Fibroblast of lung (primary cell): Measurements from ENCODE around the gene USP17L12. TPM values are rescaled to one million over a fixed set of nuclear protein-coding genes. Genes with fewer than 3 reads are reported as not detected.
"Not testable (repeated sequence)": the region's sequence is repeated elsewhere in the genome, so short reads cannot be mapped to it uniquely, and the experiment has no call there.

Experiments
- DNase-seq, 2 donors: peaks; one replicate each; pipeline versions ENCODE4 v3.0.0 to v3.0.0-alpha.2; 2010; ENCODE audit warnings: low read depth in 2 of 2
- H2AFZ ChIP-seq: 2 replicates; pipeline ENCODE4 v1.5.1; 2012; ENCODE audit warnings: low read length, control low read depth, inconsistent platforms
- H3K27ac ChIP-seq: 2 replicates; pipeline ENCODE4 v1.5.1; 2011; ENCODE audit warnings: low read length, control low read depth; ENCODE audit not compliant: insufficient read depth
- H3K27me3 ChIP-seq: 2 replicates; pipeline ENCODE4 v1.5.1; 2011; ENCODE audit warnings: mild to moderate bottlenecking, low read length; ENCODE audit not compliant: control insufficient read depth, insufficient read depth
- H3K36me3 ChIP-seq: 2 replicates; pipeline ENCODE4 v1.5.1; 2011; ENCODE audit warnings: low read length; ENCODE audit not compliant: control insufficient read depth, insufficient read depth
- H3K4me1 ChIP-seq: 2 replicates; pipeline ENCODE4 v1.5.1; 2011; ENCODE audit warnings: low read length; ENCODE audit not compliant: control insufficient read depth, insufficient read depth; ENCODE audit errors: extremely low read depth
- H3K4me2 ChIP-seq: 2 replicates; pipeline ENCODE4 v1.5.1; 2011; ENCODE audit warnings: low read length, control low read depth; ENCODE audit not compliant: insufficient read depth; ENCODE audit errors: extremely low read depth
- H3K4me3 ChIP-seq, 4 experiments: fragments of 200-600 bp in 1 of 4; sonication (generic) in 1 of 4; replicated peaks in 1 of 4; 2 replicates each; pipeline ENCODE4 v1.5.1; 2011 to 2016; ENCODE audit warnings: low read length in 4 of 4, low read depth in 3 of 4, mild to moderate bottlenecking in 3 of 4, control low read depth in 2 of 4, inconsistent platforms in 1 of 4, mixed read lengths in 1 of 4; ENCODE audit not compliant: insufficient read depth in 1 of 4; ENCODE audit errors: control extremely low read depth in 1 of 4
- H3K79me2 ChIP-seq: 2 replicates; pipeline ENCODE4 v1.5.1; 2012; ENCODE audit warnings: mild to moderate bottlenecking, low read length, inconsistent platforms; ENCODE audit not compliant: control insufficient read depth, insufficient read depth
- H3K9ac ChIP-seq: 2 replicates; pipeline ENCODE4 v1.5.1; 2011; ENCODE audit warnings: mild to moderate bottlenecking, low read length, control low read depth; ENCODE audit not compliant: insufficient read depth
- H3K9me3 ChIP-seq: 2 replicates; pipeline ENCODE4 v1.5.1; 2012; ENCODE audit warnings: low read depth, low read length; ENCODE audit not compliant: control insufficient read depth, insufficient read depth
- H4K20me1 ChIP-seq: 2 replicates; pipeline ENCODE4 v1.5.1; 2011; ENCODE audit warnings: low read length; ENCODE audit not compliant: control insufficient read depth, insufficient read depth; ENCODE audit errors: extremely low read depth
- polyA plus RNA-seq, 2 donors: library from polyadenylated mRNA; depleted of rRNA in 1 of 2; stranded (reverse) in 1 of 2; unstranded in 1 of 2; fragments of >200 nt; gene quantifications; 2 replicates each; pipeline ENCODE4 v1.2.1, GENCODE V29; 2011 to 2012; ENCODE audit warnings: missing spikeins in 1 of 2
- total RNA-seq: library from RNA; depleted of rRNA; stranded (reverse); fragments of >200 nt; gene quantifications from 2 replicates; pipeline ENCODE4 v1.2.1, GENCODE V29; 2014

Gene USP17L12
- total and polyA plus RNA-seq, 2 donors (not counting 1 experiment from before 2014, with no cell fraction given): not detected

DNA sequence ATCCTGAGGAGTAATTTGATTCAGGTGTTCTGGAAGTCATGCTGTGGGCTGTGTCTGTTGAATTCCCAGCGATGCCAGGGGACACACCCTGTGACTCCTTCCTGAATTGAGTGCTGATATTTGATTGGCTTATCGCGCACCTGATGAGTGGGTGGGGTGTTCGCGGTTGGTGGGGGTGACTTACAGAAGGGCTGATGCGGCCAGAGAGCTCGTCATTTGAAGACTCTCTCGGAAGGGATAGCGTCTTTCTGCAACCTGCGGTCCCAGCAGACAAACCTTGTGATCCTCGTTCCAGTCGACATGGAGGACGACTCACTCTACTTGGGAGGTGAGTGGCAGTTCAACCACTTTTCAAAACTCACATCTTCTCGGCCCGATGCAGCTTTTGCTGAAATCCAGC lies 14.1 kb downstream of the USP17L12 start, which contains the start of gene USP17L15:
Gene USP17L15, plus strand, starts transcription at position 301 of the 400 bp plus-strand sequence. Its CDS starts 0 bp downstream, at position 301.
- not testable (repeated sequence) for H3K4me3 ChIP-seq, H3K27ac ChIP-seq, H4K20me1 ChIP-seq, H3K9ac ChIP-seq, H3K36me3 ChIP-seq, H2AFZ ChIP-seq, H3K79me2 ChIP-seq, H3K4me1 ChIP-seq, H3K9me3 ChIP-seq, DNase-seq, H3K4me2 ChIP-seq, H3K27me3 ChIP-seq

DNA sequence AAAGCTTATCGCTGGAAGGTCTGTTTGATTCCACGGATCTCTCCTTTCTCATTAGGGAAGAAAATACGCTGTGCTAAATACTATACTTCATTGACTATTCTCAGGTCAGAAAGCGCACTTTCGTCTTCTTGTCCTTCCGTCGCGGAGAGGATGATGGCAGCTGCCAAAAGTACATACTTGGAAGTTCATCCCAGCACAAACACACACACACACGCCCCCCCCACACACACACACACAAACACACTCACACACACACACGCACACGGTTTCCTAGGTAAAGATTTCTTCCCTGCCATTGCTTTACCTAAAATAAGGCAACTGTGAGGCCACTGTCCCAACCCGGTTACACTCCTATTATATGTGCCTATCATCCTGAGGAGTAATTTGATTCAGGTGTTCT lies 18.5 kb downstream of the USP17L12 start:
- not testable (repeated sequence) for H3K36me3 ChIP-seq, H4K20me1 ChIP-seq, H3K27me3 ChIP-seq, H3K9me3 ChIP-seq, H3K4me2 ChIP-seq, H3K9ac ChIP-seq, H3K79me2 ChIP-seq, H3K27ac ChIP-seq, H3K4me3 ChIP-seq, H2AFZ ChIP-seq, H3K4me1 ChIP-seq
- DNase-seq: peak in 1 of 2 donors; percentile 0

DNA sequence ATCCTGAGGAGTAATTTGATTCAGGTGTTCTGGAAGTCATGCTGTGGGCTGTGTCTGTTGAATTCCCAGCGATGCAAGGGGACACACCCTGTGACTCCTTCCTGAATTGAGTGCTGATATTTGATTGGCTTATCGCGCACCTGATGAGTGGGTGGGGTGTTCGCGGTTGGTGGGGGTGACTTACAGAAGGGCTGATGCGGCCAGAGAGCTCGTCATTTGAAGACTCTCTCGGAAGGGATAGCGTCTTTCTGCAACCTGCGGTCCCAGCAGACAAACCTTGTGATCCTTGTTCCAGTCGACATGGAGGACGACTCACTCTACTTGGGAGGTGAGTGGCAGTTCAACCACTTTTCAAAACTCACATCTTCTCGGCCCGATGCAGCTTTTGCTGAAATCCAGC lies 23.6 kb downstream of the USP17L12 start, which contains the start of gene USP17L17:
Gene USP17L17, plus strand, starts transcription at position 301 of the 400 bp plus-strand sequence. Its CDS starts 0 bp downstream, at position 301.
- H3K9me3 ChIP-seq, H3K4me2 ChIP-seq, H3K4me3 ChIP-seq, H3K4me1 ChIP-seq, DNase-seq, H3K27ac ChIP-seq, H4K20me1 ChIP-seq, H3K79me2 ChIP-seq, H3K36me3 ChIP-seq, H3K27me3 ChIP-seq, H2AFZ ChIP-seq, H3K9ac ChIP-seq: not testable (repeated sequence)

DNA sequence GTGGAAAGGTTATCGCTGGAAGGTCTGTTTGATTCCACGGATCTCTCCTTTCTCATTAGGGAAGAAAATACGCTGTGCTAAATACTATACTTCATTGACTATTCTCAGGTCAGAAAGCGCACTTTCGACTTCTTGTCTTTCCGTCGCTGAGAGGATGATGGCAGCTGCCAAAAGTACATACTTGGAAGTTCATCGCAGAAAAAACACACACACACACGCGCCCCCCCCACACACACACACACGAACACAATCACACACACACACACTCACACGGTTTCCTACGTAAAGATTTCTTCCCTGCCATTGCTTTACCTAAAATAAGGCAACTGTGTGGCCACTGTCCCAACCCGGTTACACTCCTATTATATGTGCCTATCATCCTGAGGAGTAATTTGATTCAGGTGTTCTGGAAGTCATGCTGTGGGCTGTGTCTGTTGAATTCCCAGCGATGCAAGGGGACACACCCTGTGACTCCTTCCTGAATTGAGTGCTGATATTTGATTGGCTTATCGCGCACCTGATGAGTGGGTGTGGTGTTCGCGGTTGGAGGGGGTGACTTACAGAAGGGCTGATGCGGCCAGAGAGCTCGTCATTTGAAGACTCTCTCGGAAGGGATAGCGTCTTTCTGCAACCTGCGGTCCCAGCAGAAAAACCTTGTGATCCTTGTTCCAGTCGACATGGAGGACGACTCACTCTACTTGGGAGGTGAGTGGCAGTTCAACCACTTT lies 28.2 kb downstream of the USP17L12 start, which contains the start of gene USP17L18:
Gene USP17L18, plus strand, starts transcription at position 678 of the 728 bp plus-strand sequence. Its CDS starts 0 bp downstream, at position 678.
- H3K27ac ChIP-seq, H4K20me1 ChIP-seq, H3K36me3 ChIP-seq, H3K4me3 ChIP-seq, H3K4me1 ChIP-seq, H2AFZ ChIP-seq, H3K4me2 ChIP-seq, H3K9me3 ChIP-seq, H3K79me2 ChIP-seq, H3K9ac ChIP-seq, H3K27me3 ChIP-seq: not testable (repeated sequence)
- DNase-seq: peak in 1 of 2 donors; percentile 9

DNA sequence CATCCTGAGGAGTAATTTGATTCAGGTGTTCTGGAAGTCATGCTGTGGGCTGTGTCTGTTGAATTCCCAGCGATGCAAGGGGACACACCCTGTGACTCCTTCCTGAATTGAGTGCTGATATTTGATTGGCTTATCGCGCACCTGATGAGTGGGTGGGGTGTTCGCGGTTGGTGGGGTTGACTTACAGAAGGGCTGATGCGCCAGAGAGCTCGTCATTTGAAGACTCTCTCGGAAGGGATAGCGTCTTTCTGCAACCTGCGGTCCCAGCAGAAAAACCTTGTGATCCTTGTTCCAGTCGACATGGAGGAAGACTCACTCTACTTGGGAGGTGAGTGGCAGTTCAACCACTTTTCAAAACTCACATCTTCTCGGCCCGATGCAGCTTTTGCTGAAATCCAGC lies 33.1 kb downstream of the USP17L12 start, which contains the start of gene USP17L19:
Gene USP17L19, plus strand, starts transcription at position 301 of the 400 bp plus-strand sequence. Its CDS starts 0 bp downstream, at position 301.
- H3K27ac ChIP-seq, H3K9ac ChIP-seq, H3K4me1 ChIP-seq, H3K9me3 ChIP-seq, H3K79me2 ChIP-seq, H4K20me1 ChIP-seq, H3K36me3 ChIP-seq, DNase-seq, H2AFZ ChIP-seq, H3K4me2 ChIP-seq, H3K27me3 ChIP-seq, H3K4me3 ChIP-seq: not testable (repeated sequence)

DNA sequence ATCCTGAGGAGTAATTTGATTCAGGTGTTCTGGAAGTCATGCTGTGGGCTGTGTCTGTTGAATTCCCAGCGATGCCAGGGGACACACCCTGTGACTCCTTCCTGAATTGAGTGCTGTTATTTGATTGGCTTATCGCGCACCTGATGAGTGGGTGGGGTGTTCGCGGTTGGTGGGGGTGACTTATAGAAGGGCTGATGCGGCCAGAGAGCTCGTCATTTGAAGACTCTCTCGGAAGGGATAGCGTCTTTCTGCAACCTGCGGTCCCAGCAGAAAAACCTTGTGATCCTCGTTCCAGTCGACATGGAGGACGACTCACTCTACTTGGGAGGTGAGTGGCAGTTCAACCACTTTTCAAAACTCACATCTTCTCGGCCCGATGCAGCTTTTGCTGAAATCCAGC lies 37.9 kb downstream of the USP17L12 start, which contains the start of gene USP17L20:
Gene USP17L20, plus strand, starts transcription at position 301 of the 400 bp plus-strand sequence. Its CDS starts 0 bp downstream, at position 301.
- not testable (repeated sequence) for H2AFZ ChIP-seq, H3K36me3 ChIP-seq, DNase-seq, H4K20me1 ChIP-seq, H3K4me3 ChIP-seq, H3K4me2 ChIP-seq, H3K27me3 ChIP-seq, H3K4me1 ChIP-seq, H3K27ac ChIP-seq, H3K9me3 ChIP-seq, H3K79me2 ChIP-seq, H3K9ac ChIP-seq
